Measurements from ENCODE around the gene HTR3A. TPM values are rescaled to one million over a fixed set of nuclear protein-coding genes. Genes with fewer than 3 reads are reported as not detected.

The HTR3A gene
- total RNA-seq, 1 experiment from 2014 or later = 0.21 TPM

GRCh38 chr11:114019574-114019973, 44.7 kb downstream of the HTR3A start:
- POLR2A ChIA-PET = no interaction called here
- no TSS peak for BruUV-seq (replicated peaks)
- Histone ChIP-seq H3K4me3 (ENCODE audit: low read depth in 2 of 2, low read length in 2 of 2) (no peak overlapping the region), H3K36me3 (ENCODE audit: control insufficient read depth, insufficient read depth, low read length) (no peaks in the 10 kb centered on the region), H3K27me3 (ENCODE audit: control insufficient read depth, insufficient read depth, low read length) (no peaks in the 10 kb centered on the region), H3K9me3 (ENCODE audit: control insufficient read depth, insufficient read depth, low read depth, low read length) (no peaks in the 10 kb centered on the region), H3K4me1 (ENCODE audit: control insufficient read depth, insufficient read depth, low read length) (no peaks in the 10 kb centered on the region), H3K27ac (ENCODE audit: low read length) (no peak overlapping the region)
- CTCF ChIA-PET = no interaction called here
- in situ Hi-C loops (cut with HindIII; ENCODE audit: low pct_unique_long_range_greater_than_20kb, low sequenced_read_pairs) (no loop called here), intact Hi-C loops (cut with micrococcal nuclease; ENCODE audit: unreplicated experiment) (no loop called here)
- ATAC-seq = no peak
- no peak for DNase-seq (ENCODE audit: low read depth, low spot score)
- no peak for TF ChIP-seq TCF7L2 (IDR thresholded peaks at IDR 0.05; ENCODE audit: low read depth, low read length)
- no peak for TF ChIP-seq CTCF (IDR thresholded peaks at IDR 0.05)
- no peak for TF ChIP-seq POLR2AphosphoS5 (IDR thresholded peaks at IDR 0.05; ENCODE audit: low read depth, low read length)
- TF ChIP-seq REST (IDR thresholded peaks at IDR 0.05; ENCODE audit: insufficient read depth in 1 of 2, low read depth in 2 of 2, low read length in 1 of 2) = no peak
- no peak for TF ChIP-seq SIN3A (IDR thresholded peaks at IDR 0.05; ENCODE audit: borderline replicate concordance, insufficient read depth, low read depth, low read length)

- Histone ChIP-seq H3K4me3 (ENCODE audit: low read depth in 2 of 2, low read length in 2 of 2) (no peak overlapping the region), H3K4me1 (ENCODE audit: control insufficient read depth, insufficient read depth, low read length) (no peaks in the 10 kb centered on the region), H3K9me3 (ENCODE audit: control insufficient read depth, insufficient read depth, low read depth, low read length) (no peaks in the 10 kb centered on the region), H3K36me3 (ENCODE audit: control insufficient read depth, insufficient read depth, low read length) (no peaks in the 10 kb centered on the region), H3K27me3 (ENCODE audit: control insufficient read depth, insufficient read depth, low read length) (peaks cover 19% of the 10 kb centered on the region), H3K27ac (ENCODE audit: low read length) (no peak overlapping the region)
- TF ChIP-seq TCF7L2 (IDR thresholded peaks at IDR 0.05; ENCODE audit: low read depth, low read length) = no peak
- TF ChIP-seq SIN3A (IDR thresholded peaks at IDR 0.05; ENCODE audit: borderline replicate concordance, insufficient read depth, low read depth, low read length) = no peak
- TF ChIP-seq POLR2AphosphoS5 (IDR thresholded peaks at IDR 0.05; ENCODE audit: low read depth, low read length) = no peak
- no peak for TF ChIP-seq CTCF (IDR thresholded peaks at IDR 0.05)
- no peak for TF ChIP-seq REST (IDR thresholded peaks at IDR 0.05; ENCODE audit: insufficient read depth in 1 of 2, low read depth in 2 of 2, low read length in 1 of 2)
- ChIA-PET POLR2A (no interaction called here), CTCF (interaction anchor here (1.2 kb wide), 1 partner anchor 236 kb away, joined by 3 read pairs; no protein-coding TSS in a partner anchor)
- in situ Hi-C loops (cut with HindIII; ENCODE audit: low pct_unique_long_range_greater_than_20kb, low sequenced_read_pairs) = no loop called here
- no peak for DNase-seq (ENCODE audit: low read depth, low spot score)
- no peak for ATAC-seq
- intact Hi-C loops (cut with micrococcal nuclease; ENCODE audit: unreplicated experiment) = no loop called here
- BruUV-seq (replicated peaks) = no TSS peak
Observed at GRCh38 chr11:114025329-114025907, 50.5 kb downstream of the HTR3A start.

Data from Panc1 (cell line).